CD14-positive monocyte (primary cell): ENCODE measurements around the gene GPR173. TPM values are rescaled to one million over a fixed set of nuclear protein-coding genes. Genes with fewer than 3 reads are reported as not detected.

Source experiments
- DNase-seq, 3 donors: peaks; one replicate each; pipeline ENCODE4 v3.0.0-alpha.2; 2011 to 2022
- H2AFZ ChIP-seq: 2 replicates; pipeline ENCODE4 v1.6.0; 2012; ENCODE audit warnings: mild to moderate bottlenecking, low read depth, low read length, inconsistent platforms; ENCODE audit not compliant: insufficient read depth, poor library complexity, severe bottlenecking
- H3K27ac ChIP-seq, 2 donors: 1 replicate in 1 of 2; 2 replicates in 1 of 2; pipeline ENCODE4 v1.5.1; 2012 to 2013; ENCODE audit warnings: low read length in 2 of 2, control low read depth in 1 of 2, inconsistent platforms in 1 of 2, low read depth in 1 of 2, mild to moderate bottlenecking in 1 of 2
- H3K27me3 ChIP-seq, 2 donors: one replicate each; pipeline versions ENCODE4 v1.6.0 to v1.6.1; 2011 to 2013; ENCODE audit warnings: low read length in 2 of 2; ENCODE audit not compliant: control insufficient read depth in 2 of 2, insufficient read depth in 2 of 2
- H3K36me3 ChIP-seq, 2 donors: replicated peaks in 1 of 2; 1 replicate in 1 of 2; 2 replicates in 1 of 2; pipeline versions ENCODE4 v1.5.1 to v1.6.1; 2012 to 2013; ENCODE audit warnings: low read length in 2 of 2, control low read depth in 1 of 2, inconsistent platforms in 1 of 2, mild to moderate bottlenecking in 1 of 2; ENCODE audit not compliant: insufficient read depth in 2 of 2, control insufficient read depth in 1 of 2
- H3K4me1 ChIP-seq, 2 donors: 1 replicate in 1 of 2; 2 replicates in 1 of 2; pipeline versions ENCODE4 v1.5.1 to v1.6.1; 2012 to 2013; ENCODE audit warnings: low read length in 2 of 2, control low read depth in 1 of 2, inconsistent platforms in 1 of 2, mild to moderate bottlenecking in 1 of 2, moderate library complexity in 1 of 2; ENCODE audit not compliant: insufficient read depth in 2 of 2, control insufficient read depth in 1 of 2
- H3K4me2 ChIP-seq: replicated peaks from 2 replicates; pipeline ENCODE3; 2012; ENCODE audit warnings: low read length, moderate library complexity, mild to moderate bottlenecking; ENCODE audit not compliant: poor library complexity, severe bottlenecking; ENCODE audit errors: extremely low read depth
- H3K4me3 ChIP-seq, 3 experiments: fragments of 200-600 bp in 1 of 3; sonication (generic) in 1 of 3; replicated peaks in 1 of 3; 1 replicate in 2 of 3; 2 replicates in 1 of 3; pipeline ENCODE4 v1.5.1; 2011 to 2013; ENCODE audit warnings: low read length in 3 of 3, mild to moderate bottlenecking in 3 of 3, control low read depth in 2 of 3, low read depth in 2 of 3, inconsistent platforms in 1 of 3, moderate library complexity in 1 of 3
- H3K79me2 ChIP-seq: 2 replicates; pipeline ENCODE4 v1.6.0; 2012; ENCODE audit warnings: mild to moderate bottlenecking, control low read depth, inconsistent platforms, low read length, moderate library complexity; ENCODE audit not compliant: insufficient read depth
- H3K9ac ChIP-seq: 2 replicates; pipeline ENCODE4 v1.6.0; 2017; ENCODE audit warnings: low read length, mild to moderate bottlenecking; ENCODE audit not compliant: insufficient read depth, poor library complexity, severe bottlenecking
- H3K9me3 ChIP-seq, 2 donors: replicated peaks in 1 of 2; 1 replicate in 1 of 2; 2 replicates in 1 of 2; pipeline versions ENCODE4 v1.5.1 to v1.6.1; 2012 to 2013; ENCODE audit warnings: low read length in 2 of 2, control low read depth in 1 of 2; ENCODE audit not compliant: control insufficient read depth in 1 of 2, insufficient read depth in 1 of 2
- H4K20me1 ChIP-seq: 2 replicates; pipeline ENCODE4 v1.6.0; 2012; ENCODE audit warnings: mild to moderate bottlenecking, low read length, control low read depth, moderate library complexity; ENCODE audit not compliant: insufficient read depth
- H3K27ac Mint-ChIP-seq, 7 donors: one replicate each; pipeline ENCODE4 v1.8.0; 2020; ENCODE audit warnings: mild to moderate bottlenecking in 7 of 7, mixed read lengths in 7 of 7, moderate library complexity in 6 of 7, inconsistent platforms in 2 of 7
- H3K27me3 Mint-ChIP-seq, 3 donors: one replicate each; pipeline ENCODE4 v1.8.0; 2021 to 2022; ENCODE audit warnings: low read depth in 3 of 3, mild to moderate bottlenecking in 3 of 3, mixed read lengths in 3 of 3, moderate library complexity in 3 of 3, inconsistent platforms in 1 of 3
- H3K36me3 Mint-ChIP-seq, 2 donors: one replicate each; pipeline ENCODE4 v1.8.0; 2020; ENCODE audit warnings: mixed read lengths in 2 of 2, inconsistent platforms in 1 of 2, mild to moderate bottlenecking in 1 of 2
- H3K4me1 Mint-ChIP-seq: one replicate; pipeline ENCODE4 v1.8.0; 2020; ENCODE audit warnings: mild to moderate bottlenecking, mixed read lengths
- H3K4me3 Mint-ChIP-seq, 2 donors: one replicate each; pipeline ENCODE4 v1.8.0; 2020; ENCODE audit warnings: mild to moderate bottlenecking in 2 of 2, mixed read lengths in 2 of 2, moderate library complexity in 1 of 2
- H3K9me3 Mint-ChIP-seq, 7 donors: one replicate each; pipeline ENCODE4 v1.8.0; 2020 to 2022; ENCODE audit warnings: mixed read lengths in 7 of 7, mild to moderate bottlenecking in 6 of 7, moderate library complexity in 6 of 7, inconsistent platforms in 2 of 7
- WGBS: methylation state at CpG from one replicate; pipeline ENCODE4 v1.1.5; 2013; ENCODE audit warnings: missing lambda C conversion rate; ENCODE audit not compliant: insufficient coverage; 5-methylcytosine and 5-hydroxymethylcytosine counted together
- intact Hi-C, 2 donors: fragments of 100-400 bp; cut with micrococcal nuclease; formaldehyde crosslinking; loops; one replicate each; pipeline versions ENCODE4 v1.15.0 to v1.15.1; 2023
- polyA plus RNA-seq, 3 donors: library from polyadenylated mRNA; depleted of rRNA in 1 of 3; unstranded in 2 of 3; stranded (reverse) in 1 of 3; fragments of 300-500 nt in 2 of 3; fragments of >200 nt in 1 of 3; fragmentation: Illumina TruSeq in 2 of 3; gene quantifications; 1 replicate in 2 of 3; 2 replicates in 1 of 3; pipeline ENCODE4 v1.2.3, GENCODE V29; 2012 to 2021
- TF ChIP-seq, protein P1 (sequence below): fragments of 200-600 bp; IDR thresholded peaks from one replicate; pipeline ENCODE4 v1.8.0; 2022; ENCODE audit warnings: antibody characterized with exemption, mild to moderate bottlenecking

GPR173 gene
- polyA plus RNA-seq, 3 donors = 0.43 TPM; not detected in 2

DNA sequence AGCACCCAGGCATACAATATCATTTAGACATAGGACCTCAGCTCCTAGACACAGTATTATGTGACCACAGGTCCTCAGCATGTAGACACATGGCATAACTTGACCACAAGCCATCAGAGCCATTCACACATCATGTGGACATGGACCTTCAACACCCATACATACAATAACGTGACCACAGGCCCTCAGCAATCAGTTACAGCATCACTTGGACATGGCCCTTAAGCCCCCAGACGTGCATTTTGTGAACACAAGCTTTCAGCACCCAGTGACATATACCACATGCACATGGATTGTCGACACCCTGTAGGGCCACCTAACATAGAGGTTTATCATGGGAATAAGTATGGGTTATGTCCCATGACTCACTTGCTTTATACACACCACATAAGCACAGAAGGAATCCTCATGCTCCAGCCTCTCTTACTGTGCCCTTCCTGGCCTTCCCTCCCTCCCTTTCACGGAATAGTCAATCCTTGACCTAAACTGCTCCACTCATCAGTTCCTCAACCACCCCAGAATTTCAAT, 35.5 kb downstream of the GPR173 start:
- Histone ChIP-seq H3K79me2 (no peaks in the 10 kb centered on the region), H3K36me3 (no peaks in the 10 kb centered on the region), H3K27me3 (no peaks in the 10 kb centered on the region), H3K9ac (no peak overlapping the region), H3K27ac (no peak overlapping the region), H2AFZ (no peak overlapping the region), H3K4me3 (no peak overlapping the region), H3K4me2 (no peak overlapping the region), H3K9me3 (no peaks in the 10 kb centered on the region), H4K20me1 (no peaks in the 10 kb centered on the region), H3K4me1 (peaks cover 30 to 35% of the 10 kb centered on the region in 2 donors)
- H3K27ac Mint-ChIP-seq = peak overlapping the region in 1 of 7 donors; percentile 12
- peaks cover 40% of the 10 kb centered on the region for H3K4me1 Mint-ChIP-seq
- H3K36me3 Mint-ChIP-seq = peaks cover 0 to 20% of the 10 kb centered on the region in 2 donors
- WGBS = 100% methylated on average over 1 of the region's 4 CpGs
- no peak overlapping the region for H3K4me3 Mint-ChIP-seq
- intact Hi-C loops = no loop called here
- DNase-seq = no peak
- H3K27me3 Mint-ChIP-seq = peaks cover 11 to 44% (median 33%) of the 10 kb centered on the region in 3 donors
- TF ChIP-seq, protein P1, sequence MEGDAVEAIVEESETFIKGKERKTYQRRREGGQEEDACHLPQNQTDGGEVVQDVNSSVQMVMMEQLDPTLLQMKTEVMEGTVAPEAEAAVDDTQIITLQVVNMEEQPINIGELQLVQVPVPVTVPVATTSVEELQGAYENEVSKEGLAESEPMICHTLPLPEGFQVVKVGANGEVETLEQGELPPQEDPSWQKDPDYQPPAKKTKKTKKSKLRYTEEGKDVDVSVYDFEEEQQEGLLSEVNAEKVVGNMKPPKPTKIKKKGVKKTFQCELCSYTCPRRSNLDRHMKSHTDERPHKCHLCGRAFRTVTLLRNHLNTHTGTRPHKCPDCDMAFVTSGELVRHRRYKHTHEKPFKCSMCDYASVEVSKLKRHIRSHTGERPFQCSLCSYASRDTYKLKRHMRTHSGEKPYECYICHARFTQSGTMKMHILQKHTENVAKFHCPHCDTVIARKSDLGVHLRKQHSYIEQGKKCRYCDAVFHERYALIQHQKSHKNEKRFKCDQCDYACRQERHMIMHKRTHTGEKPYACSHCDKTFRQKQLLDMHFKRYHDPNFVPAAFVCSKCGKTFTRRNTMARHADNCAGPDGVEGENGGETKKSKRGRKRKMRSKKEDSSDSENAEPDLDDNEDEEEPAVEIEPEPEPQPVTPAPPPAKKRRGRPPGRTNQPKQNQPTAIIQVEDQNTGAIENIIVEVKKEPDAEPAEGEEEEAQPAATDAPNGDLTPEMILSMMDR = no peak
- peaks cover 0 to 6% (median 0%) of the 10 kb centered on the region in 7 donors for H3K9me3 Mint-ChIP-seq

GRCh38 chrX:53084863-53085262, 36.3 kb downstream of the GPR173 start:
- intact Hi-C loops = no loop called here
- Mint-ChIP-seq H3K9me3 (peaks cover 0 to 6% (median 0%) of the 10 kb centered on the region in 7 donors), H3K27ac (peak overlapping the region in 1 of 7 donors; percentile 2), H3K4me1 (peaks cover 43% of the 10 kb centered on the region), H3K27me3 (peaks cover 11 to 41% (median 33%) of the 10 kb centered on the region in 3 donors), H3K36me3 (peaks cover 0 to 20% of the 10 kb centered on the region in 2 donors), H3K4me3 (no peak overlapping the region)
- Histone ChIP-seq H2AFZ (no peak overlapping the region), H3K4me2 (no peak overlapping the region), H3K4me3 (no peak overlapping the region), H3K27me3 (no peaks in the 10 kb centered on the region), H4K20me1 (no peaks in the 10 kb centered on the region), H3K9ac (no peak overlapping the region), H3K79me2 (no peaks in the 10 kb centered on the region), H3K36me3 (no peaks in the 10 kb centered on the region), H3K9me3 (no peaks in the 10 kb centered on the region), H3K27ac (no peak overlapping the region), H3K4me1 (peaks cover 30 to 36% of the 10 kb centered on the region in 2 donors)
- no peak for DNase-seq
- TF ChIP-seq, protein P1 = no peak
- no CpG with 5 or more reads among the region's 9 CpGs for WGBS
